HUES6 (cell line): Measurements from ENCODE around the gene GNAT2.

Experiments
- H3K27ac ChIP-seq: 2 replicates; pipeline ENCODE4 v1.7.0; 2013; ENCODE audit warnings: low read depth, mild to moderate bottlenecking, low read length, inconsistent platforms
- H3K27me3 ChIP-seq: 2 replicates; pipeline ENCODE4 v1.6.1; 2013; ENCODE audit warnings: low read length; ENCODE audit not compliant: control insufficient read depth, insufficient read depth
- H3K36me3 ChIP-seq: 2 replicates; pipeline ENCODE4 v1.6.1; 2013; ENCODE audit warnings: low read length; ENCODE audit not compliant: control insufficient read depth, insufficient read depth
- H3K4me1 ChIP-seq: 2 replicates; pipeline ENCODE4 v1.6.1; 2013; ENCODE audit warnings: low read length; ENCODE audit not compliant: control insufficient read depth, insufficient read depth
- H3K4me3 ChIP-seq: 2 replicates; pipeline ENCODE4 v1.5.1; 2013; ENCODE audit warnings: low read depth, low read length
- H3K9ac ChIP-seq: one replicate; pipeline ENCODE4 v1.6.1; 2013; ENCODE audit warnings: mild to moderate bottlenecking, low read length
- H3K9me3 ChIP-seq: 2 replicates; pipeline ENCODE4 v1.6.1; 2013; ENCODE audit warnings: low read depth, low read length; ENCODE audit not compliant: control insufficient read depth, insufficient read depth

GNAT2 gene

GRCh38 chr1:109598655-109599054 is 20.8 kb downstream of the GNAT2 start:
- Histone ChIP-seq H3K27ac (no peak overlapping the region), H3K36me3 (peaks cover 22% of the 10 kb centered on the region), H3K4me3 (no peak overlapping the region), H3K9ac (no peak overlapping the region), H3K27me3 (no peaks in the 10 kb centered on the region), H3K4me1 (no peaks in the 10 kb centered on the region), H3K9me3 (no peaks in the 10 kb centered on the region)

GRCh38 chr1:109598156-109598555 is 21.3 kb downstream of the GNAT2 start:
- Histone ChIP-seq H3K27ac (no peak overlapping the region), H3K27me3 (no peaks in the 10 kb centered on the region), H3K4me3 (no peak overlapping the region), H3K36me3 (peaks cover 27% of the 10 kb centered on the region), H3K4me1 (no peaks in the 10 kb centered on the region), H3K9me3 (no peaks in the 10 kb centered on the region), H3K9ac (no peak overlapping the region)

DNA sequence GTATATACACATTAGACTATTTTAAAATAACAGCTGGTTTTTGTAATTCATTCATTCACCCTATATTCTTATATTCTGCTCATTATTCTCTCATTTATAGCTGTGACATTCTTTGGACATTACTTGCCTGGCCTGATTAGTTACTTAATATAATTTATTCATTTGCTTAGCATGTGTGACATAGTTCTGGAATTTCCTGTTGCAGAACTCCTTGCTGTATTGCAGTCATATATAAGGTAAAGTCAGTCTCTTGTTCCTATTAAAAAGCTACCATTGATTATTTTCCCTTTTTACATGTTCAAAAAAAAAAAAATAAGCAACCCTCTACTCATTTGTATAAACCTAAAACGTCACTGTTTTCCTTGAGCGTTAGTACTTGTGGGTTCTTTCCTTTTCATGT is 23.9 kb downstream of the GNAT2 start:
- Histone ChIP-seq H3K4me1 (no peaks in the 10 kb centered on the region), H3K9me3 (no peaks in the 10 kb centered on the region), H3K27me3 (no peaks in the 10 kb centered on the region), H3K36me3 (peaks cover 52% of the 10 kb centered on the region), H3K4me3 (no peak overlapping the region), H3K27ac (no peak overlapping the region), H3K9ac (no peak overlapping the region)

DNA sequence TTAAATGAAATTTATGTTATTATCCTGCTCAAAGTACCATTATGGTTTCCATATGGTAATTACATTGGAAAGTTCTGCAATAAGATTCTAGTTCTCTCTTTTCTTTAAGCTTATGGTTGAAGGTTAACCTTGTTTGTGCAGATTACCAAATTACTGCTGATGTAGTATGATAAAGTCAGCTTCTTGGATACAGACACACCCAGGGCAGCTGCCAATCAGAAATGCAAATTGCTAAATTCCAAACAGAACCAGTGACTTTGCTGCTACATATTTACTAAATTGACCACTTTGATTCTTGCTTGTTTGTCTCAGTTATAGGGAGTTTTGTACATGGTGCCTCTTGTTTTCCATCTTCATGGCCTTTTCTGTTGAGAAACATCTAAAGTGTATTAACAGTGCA is 26.5 kb downstream of the GNAT2 start:
- Histone ChIP-seq H3K9ac (no peak overlapping the region), H3K27me3 (no peaks in the 10 kb centered on the region), H3K4me1 (no peaks in the 10 kb centered on the region), H3K9me3 (no peaks in the 10 kb centered on the region), H3K4me3 (no peak overlapping the region), H3K36me3 (peaks cover 74% of the 10 kb centered on the region), H3K27ac (no peak overlapping the region)

GRCh38 chr1:109589679-109590078 is 29.7 kb downstream of the GNAT2 start:
- Histone ChIP-seq H3K27me3 (no peaks in the 10 kb centered on the region), H3K4me1 (no peaks in the 10 kb centered on the region), H3K9ac (no peak overlapping the region), H3K9me3 (no peaks in the 10 kb centered on the region), H3K27ac (no peak overlapping the region), H3K4me3 (no peak overlapping the region), H3K36me3 (peaks cover 92% of the 10 kb centered on the region)

GRCh38 chr1:109589177-109589576 is 30.2 kb downstream of the GNAT2 start:
- no peak overlapping the region for H3K27ac ChIP-seq
- H3K9me3 ChIP-seq: no peaks in the 10 kb centered on the region
- H3K36me3 ChIP-seq: peaks cover 94% of the 10 kb centered on the region
- H3K4me3 ChIP-seq: no peak overlapping the region
- no peaks in the 10 kb centered on the region for H3K4me1 ChIP-seq
- H3K27me3 ChIP-seq: no peaks in the 10 kb centered on the region
- no peak overlapping the region for H3K9ac ChIP-seq

DNA sequence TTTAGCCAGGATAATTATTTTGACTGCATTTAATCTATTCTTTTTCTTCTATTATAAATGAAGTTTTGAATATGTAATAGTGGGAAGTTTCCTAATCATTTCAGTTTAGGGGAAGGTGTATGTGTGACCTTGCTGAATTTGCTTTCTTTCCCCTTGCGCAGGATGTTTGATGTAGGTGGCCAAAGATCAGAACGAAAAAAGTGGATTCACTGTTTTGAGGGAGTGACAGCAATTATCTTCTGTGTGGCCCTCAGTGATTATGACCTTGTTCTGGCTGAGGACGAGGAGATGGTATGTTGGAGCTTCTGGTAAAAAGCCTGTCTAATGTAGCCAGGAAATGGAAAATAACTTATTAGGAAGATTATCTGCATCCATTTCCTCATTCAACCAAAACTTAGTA is 33.4 kb downstream of the GNAT2 start:
- no peak overlapping the region for H3K4me3 ChIP-seq
- no peak overlapping the region for H3K27ac ChIP-seq
- no peaks in the 10 kb centered on the region for H3K9me3 ChIP-seq
- no peak overlapping the region for H3K9ac ChIP-seq
- H3K36me3 ChIP-seq: peaks cover 82% of the 10 kb centered on the region
- H3K4me1 ChIP-seq: no peaks in the 10 kb centered on the region
- no peaks in the 10 kb centered on the region for H3K27me3 ChIP-seq

- Histone ChIP-seq H3K27me3 (no peaks in the 10 kb centered on the region), H3K36me3 (peaks cover 81% of the 10 kb centered on the region), H3K4me1 (no peaks in the 10 kb centered on the region), H3K9me3 (no peaks in the 10 kb centered on the region), H3K27ac (no peak overlapping the region), H3K4me3 (no peak overlapping the region), H3K9ac (no peak overlapping the region)
Observed at GRCh38 chr1:109584766-109585165, 34.6 kb downstream of the GNAT2 start.

DNA sequence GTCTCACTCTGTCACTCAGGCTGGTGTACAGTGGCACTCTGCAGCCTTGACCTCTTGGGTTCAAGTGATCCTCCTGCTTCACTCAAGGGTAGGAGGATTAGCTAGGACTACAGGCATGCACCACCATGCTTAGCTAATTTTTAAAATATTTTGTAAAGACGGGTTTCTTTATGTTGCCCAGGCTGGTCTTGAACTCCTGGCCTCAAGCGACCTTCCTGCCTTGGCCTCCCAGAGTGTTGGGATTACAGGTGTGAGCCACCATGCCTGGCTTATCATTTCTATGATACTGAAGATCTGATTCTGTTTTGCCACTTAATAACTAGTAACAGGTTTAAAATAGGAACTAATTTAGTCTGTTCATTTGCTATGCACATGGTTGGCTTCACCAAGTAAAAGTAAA is 37.4 kb downstream of the GNAT2 start:
- peaks cover 66% of the 10 kb centered on the region for H3K36me3 ChIP-seq
- H3K4me1 ChIP-seq: no peaks in the 10 kb centered on the region
- no peaks in the 10 kb centered on the region for H3K9me3 ChIP-seq
- no peak overlapping the region for H3K27ac ChIP-seq
- H3K27me3 ChIP-seq: no peaks in the 10 kb centered on the region
- H3K4me3 ChIP-seq: no peak overlapping the region
- H3K9ac ChIP-seq: no peak overlapping the region

DNA sequence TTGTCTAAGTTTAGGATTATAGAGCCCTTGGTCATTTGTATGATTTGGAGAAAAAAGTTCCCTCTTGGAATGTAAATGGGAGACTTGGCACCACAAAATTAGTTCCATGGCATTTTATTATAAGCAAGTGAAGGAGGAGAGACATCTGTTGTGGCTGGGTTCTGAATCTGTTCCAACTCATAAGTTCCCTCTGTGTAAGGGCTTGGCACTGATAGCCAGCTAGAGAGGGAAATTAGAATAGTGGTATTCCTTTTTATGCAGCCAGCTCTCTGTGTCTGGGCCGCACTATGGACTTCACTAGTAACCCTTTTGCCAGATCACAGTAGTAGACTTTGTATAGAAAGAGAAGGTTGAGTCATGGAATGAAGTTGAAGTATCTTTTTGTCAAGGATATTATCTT is 39.9 kb downstream of the GNAT2 start:
- no peak overlapping the region for H3K27ac ChIP-seq
- H3K9me3 ChIP-seq: no peaks in the 10 kb centered on the region
- H3K4me3 ChIP-seq: no peak overlapping the region
- H3K9ac ChIP-seq: no peak overlapping the region
- no peaks in the 10 kb centered on the region for H3K27me3 ChIP-seq
- peaks cover 51% of the 10 kb centered on the region for H3K36me3 ChIP-seq
- H3K4me1 ChIP-seq: no peaks in the 10 kb centered on the region

- Histone ChIP-seq H3K4me3 (no peak overlapping the region), H3K27me3 (no peaks in the 10 kb centered on the region), H3K36me3 (peaks cover 50% of the 10 kb centered on the region), H3K27ac (no peak overlapping the region), H3K9me3 (no peaks in the 10 kb centered on the region), H3K4me1 (no peaks in the 10 kb centered on the region), H3K9ac (no peak overlapping the region)
Observed at GRCh38 chr1:109578947-109579443, 40.4 kb downstream of the GNAT2 start.

- H3K36me3 ChIP-seq: peaks cover 13% of the 10 kb centered on the region
- H3K9ac ChIP-seq: no peak overlapping the region
- H3K27ac ChIP-seq: no peak overlapping the region
Observed at GRCh38 chr1:109573785-109574184, 45.6 kb downstream of the GNAT2 start.

More at GRCh38 chr1:109573785-109574184, 45.6 kb downstream of the GNAT2 start:
- no peak overlapping the region for H3K4me3 ChIP-seq
- H3K27me3 ChIP-seq: no peaks in the 10 kb centered on the region
- no peaks in the 10 kb centered on the region for H3K9me3 ChIP-seq
- H3K4me1 ChIP-seq: peaks cover 7% of the 10 kb centered on the region; the same call in 1 of the 2 replicates
